BLaER1 treated with 17β-estradiol and CSF1 and Interleukin-3, amounts not matched to agents 10 nM and 100 nM (cell line): ENCODE data around the gene LARP7.
"Not testable (repeated sequence)": the region's sequence is repeated elsewhere in the genome, so short reads cannot be mapped to it uniquely, and the experiment has no call there.

Experiments used
- H3K27ac ChIP-seq, 11 experiments: shearing (Covaris generic); formaldehyde crosslinking; 2 replicates each; pipeline ENCODE4 v1.8.1; 2022
- H3K27me3 ChIP-seq, 11 experiments: shearing (Covaris generic); formaldehyde crosslinking; 2 replicates each; pipeline ENCODE4 v1.8.1; 2022
- H3K36me3 ChIP-seq, 11 experiments: shearing (Covaris generic); formaldehyde crosslinking; 2 replicates each; pipeline ENCODE4 v1.8.1; 2022
- H3K4me1 ChIP-seq, 10 experiments: shearing (Covaris generic); formaldehyde crosslinking; 2 replicates each; pipeline ENCODE4 v1.8.1; 2022
- H3K4me2 ChIP-seq, 11 experiments: shearing (Covaris generic); formaldehyde crosslinking; 2 replicates each; pipeline ENCODE4 v1.8.1; 2022
- H3K4me3 ChIP-seq, 10 experiments: shearing (Covaris generic); formaldehyde crosslinking; 2 replicates each; pipeline ENCODE4 v1.8.1; 2022
- H3K9ac ChIP-seq, 11 experiments: shearing (Covaris generic); formaldehyde crosslinking; 2 replicates each; pipeline ENCODE4 v1.8.1; 2022
- H3K9me3 ChIP-seq, 11 experiments: shearing (Covaris generic); formaldehyde crosslinking; replicated peaks in 1 of 11; 2 replicates each; pipeline ENCODE4 v1.8.1; 2022
- H4K20me1 ChIP-seq, 11 experiments: shearing (Covaris generic); formaldehyde crosslinking; 2 replicates each; pipeline ENCODE4 v1.8.1; 2022
- Cebpa-rat ChIP-seq, 11 experiments: shearing (Covaris generic); IDR thresholded peaks; 2 replicates each; pipeline ENCODE4 v1.8.1; 2022

Gene LARP7

GRCh38 chr4:112636688-112637551, at the start of gene LARP7, which contains the start of gene ZGRF1:
LARP7 (plus strand) TSS chr4:112637143; CDS start chr4:112644670, 7,527 bp downstream.
ZGRF1 (minus strand) TSS chr4:112636909; CDS start chr4:112633176, 3,733 bp downstream.
- Histone ChIP-seq H3K4me3 (peak within 1 kb of the TSS; percentile 62 to 96 (median 80)), H3K4me1 (peaks cover 23 to 38% (median 29%) of the 10 kb centered on the region in 10 experiments)

GRCh38 chr4:112589206-112589605, 47.7 kb upstream of the LARP7 start:
- no peaks in the 10 kb centered on the region for H3K27me3 ChIP-seq
- H3K4me1 ChIP-seq: peaks cover 0 to 5% (median 0%) of the 10 kb centered on the region in 10 experiments; a peak in 4 of 20 replicates
- H4K20me1 ChIP-seq: no peaks in the 10 kb centered on the region
- H3K36me3 ChIP-seq: peaks cover 0 to 61% (median 50%) of the 10 kb centered on the region in 11 experiments; a peak in 19 of 22 replicates
- no peak for TF ChIP-seq Cebpa-rat (IDR thresholded peaks at IDR 0.05)
- H3K9ac ChIP-seq: no peak overlapping the region
- H3K27ac ChIP-seq: no peak overlapping the region
- no peak overlapping the region for H3K4me3 ChIP-seq
- peak overlapping the region in 2 of 11 experiments; percentile 14 to 24; a peak in 1 of 22 replicates for H3K4me2 ChIP-seq
- H3K9me3 ChIP-seq: no peaks in the 10 kb centered on the region

More at GRCh38 chr4:112636688-112637551, at the start of gene LARP7, which contains the start of gene ZGRF1:
- H3K36me3 ChIP-seq: peaks cover 0 to 38% (median 15%) of the 10 kb centered on the region in 11 experiments; a peak in 16 of 22 replicates
- no peaks in the 10 kb centered on the region for H3K27me3 ChIP-seq
- H3K9me3 ChIP-seq: no peaks in the 10 kb centered on the region
- peak within 1 kb of the TSS; percentile 87 to 97 (median 92) for H3K9ac ChIP-seq
- H4K20me1 ChIP-seq: peaks cover 0 to 15% (median 8%) of the 10 kb centered on the region in 11 experiments; a peak in 8 of 22 replicates
- H3K27ac ChIP-seq: peak within 1 kb of the TSS; percentile 91 to 99 (median 95)
- no peak for TF ChIP-seq Cebpa-rat (IDR thresholded peaks at IDR 0.05)
- H3K4me2 ChIP-seq: peak within 1 kb of the TSS; percentile 81 to 97 (median 90)

- no peak overlapping the region for H3K4me2 ChIP-seq
- TF ChIP-seq Cebpa-rat (IDR thresholded peaks at IDR 0.05): no peak
- no peaks in the 10 kb centered on the region for H4K20me1 ChIP-seq
- no peaks in the 10 kb centered on the region for H3K27me3 ChIP-seq
- H3K9ac ChIP-seq: no peak overlapping the region
- peaks cover 0 to 5% (median 0%) of the 10 kb centered on the region in 10 experiments; a peak in 4 of 20 replicates for H3K4me1 ChIP-seq
- H3K4me3 ChIP-seq: no peak overlapping the region
- no peak overlapping the region for H3K27ac ChIP-seq
- peaks cover 0 to 46% (median 36%) of the 10 kb centered on the region in 11 experiments; a peak in 16 of 22 replicates for H3K36me3 ChIP-seq
- H3K9me3 ChIP-seq: no peaks in the 10 kb centered on the region
These were observed 45.4 kb upstream of the LARP7 start for GRCh38 chr4:112591593-112591992.

GRCh38 chr4:112592717-112593116, 44.2 kb upstream of the LARP7 start:
- Histone ChIP-seq H3K4me1 (peaks cover 0 to 5% (median 0%) of the 10 kb centered on the region in 10 experiments; a peak in 4 of 20 replicates), H3K4me2 (no peak overlapping the region), H3K27ac (no peak overlapping the region), H3K4me3 (no peak overlapping the region), H3K9me3 (no peaks in the 10 kb centered on the region), H3K27me3 (no peaks in the 10 kb centered on the region), H3K36me3 (peaks cover 0 to 41% (median 29%) of the 10 kb centered on the region in 11 experiments; a peak in 15 of 22 replicates), H3K9ac (no peak overlapping the region), H4K20me1 (no peaks in the 10 kb centered on the region)
- no peak for TF ChIP-seq Cebpa-rat (IDR thresholded peaks at IDR 0.05)

GRCh38 chr4:112593438-112594133, 43.4 kb upstream of the LARP7 start:
- H3K9me3 ChIP-seq: no peaks in the 10 kb centered on the region
- no peak overlapping the region for H3K9ac ChIP-seq
- H3K4me1 ChIP-seq: peaks cover 0 to 5% (median 0%) of the 10 kb centered on the region in 10 experiments; a peak in 4 of 20 replicates
- no peaks in the 10 kb centered on the region for H4K20me1 ChIP-seq
- H3K27ac ChIP-seq: no peak overlapping the region
- TF ChIP-seq Cebpa-rat (IDR thresholded peaks at IDR 0.05): no peak
- no peaks in the 10 kb centered on the region for H3K27me3 ChIP-seq
- H3K4me3 ChIP-seq: no peak overlapping the region
- peaks cover 0 to 44% (median 32%) of the 10 kb centered on the region in 11 experiments; a peak in 14 of 22 replicates for H3K36me3 ChIP-seq
- H3K4me2 ChIP-seq: no peak overlapping the region

- Histone ChIP-seq H3K27ac (no peak overlapping the region), H4K20me1 (no peaks in the 10 kb centered on the region), H3K4me1 (no peaks in the 10 kb centered on the region), H3K9me3 (no peaks in the 10 kb centered on the region), H3K4me3 (no peak overlapping the region), H3K36me3 (peaks cover 0 to 46% (median 31%) of the 10 kb centered on the region in 11 experiments; a peak in 15 of 22 replicates), H3K4me2 (no peak overlapping the region), H3K9ac (no peak overlapping the region), H3K27me3 (no peaks in the 10 kb centered on the region)
- TF ChIP-seq Cebpa-rat (IDR thresholded peaks at IDR 0.05): no peak
These were observed 42.0 kb upstream of the LARP7 start for GRCh38 chr4:112594993-112595392.

- Histone ChIP-seq H3K36me3 (peaks cover 17 to 99% (median 70%) of the 10 kb centered on the region in 11 experiments; a peak in 20 of 22 replicates), H3K9me3 (no peaks in the 10 kb centered on the region), H3K9ac (no peak overlapping the region), H3K27me3 (no peaks in the 10 kb centered on the region), H3K4me3 (no peak overlapping the region), H3K27ac (no peak overlapping the region), H3K4me2 (no peak overlapping the region), H3K4me1 (no peaks in the 10 kb centered on the region), H4K20me1 (no peaks in the 10 kb centered on the region)
- no peak for TF ChIP-seq Cebpa-rat (IDR thresholded peaks at IDR 0.05)
These were observed 32.4 kb upstream of the LARP7 start for GRCh38 chr4:112604589-112604988.

- not testable (repeated sequence) for H4K20me1 ChIP-seq, H3K9me3 ChIP-seq, H3K4me2 ChIP-seq, H3K27me3 ChIP-seq, H3K27ac ChIP-seq, H3K4me1 ChIP-seq, H3K4me3 ChIP-seq, H3K9ac ChIP-seq
- H3K36me3 ChIP-seq: peaks cover 7 to 88% (median 62%) of the 10 kb centered on the region in 11 experiments; a peak in 20 of 22 replicates
These were observed 24.1 kb upstream of the LARP7 start for GRCh38 chr4:112612814-112613213.

GRCh38 chr4:112616984-112617383, 20.0 kb upstream of the LARP7 start:
- H3K4me1 ChIP-seq: peaks cover 0 to 7% (median 0%) of the 10 kb centered on the region in 10 experiments; a peak in 4 of 20 replicates
- H3K27me3 ChIP-seq: no peaks in the 10 kb centered on the region
- no peak overlapping the region for H3K9ac ChIP-seq
- no peaks in the 10 kb centered on the region for H4K20me1 ChIP-seq
- H3K9me3 ChIP-seq: no peaks in the 10 kb centered on the region
- no peak overlapping the region for H3K4me2 ChIP-seq
- no peak for TF ChIP-seq Cebpa-rat (IDR thresholded peaks at IDR 0.05)
- H3K4me3 ChIP-seq: no peak overlapping the region
- H3K36me3 ChIP-seq: peaks cover 0 to 86% (median 63%) of the 10 kb centered on the region in 11 experiments; a peak in 20 of 22 replicates
- H3K27ac ChIP-seq: no peak overlapping the region
